Sigmoid colon (tissue), 7 donors: ENCODE data around the gene ARL10. TPM values are rescaled to one million over a fixed set of nuclear protein-coding genes. Genes with fewer than 3 reads are reported as not detected.
A peak's percentile ranks its signal among the peaks of the same experiment; 100 is the strongest.

ENCODE experiments used
- DNase-seq: peaks from one replicate; pipeline ENCODE4 v3.0.0-alpha.2; 2019
- H3K27ac ChIP-seq, 4 donors: fragments of 200-600 bp; sonication (generic); one replicate each; pipeline ENCODE4 v1.5.1; 2016 to 2019; ENCODE audit warnings: mild to moderate bottlenecking in 1 of 4
- H3K27me3 ChIP-seq, 3 donors: fragments of 200-600 bp; sonication (generic); one replicate each; pipeline ENCODE4 v1.5.1; 2019; ENCODE audit warnings: mild to moderate bottlenecking in 1 of 3
- H3K36me3 ChIP-seq, 4 donors: fragments of 200-600 bp; sonication (generic); one replicate each; pipeline ENCODE4 v1.5.1; 2016 to 2019
- H3K4me1 ChIP-seq, 4 donors: fragments of 200-600 bp; sonication (generic); one replicate each; pipeline ENCODE4 v1.5.1; 2017 to 2019
- H3K4me3 ChIP-seq, 4 donors: fragments of 200-600 bp; sonication (generic); one replicate each; pipeline ENCODE4 v1.5.1; 2017 to 2019; ENCODE audit warnings: mild to moderate bottlenecking in 2 of 4, moderate library complexity in 1 of 4
- H3K9me3 ChIP-seq, 4 donors: fragments of 200-600 bp in 3 of 4; sonication (generic) in 3 of 4; one replicate each; pipeline versions ENCODE4 v1.5.1 to v1.6.1; 2013 to 2019
- CTCF ChIP-seq, 4 experiments: fragments of 450-650 bp in 3 of 4; fragments of 200-600 bp in 1 of 4; IDR thresholded peaks; one replicate each; pipeline ENCODE4 v1.5.1; 2016 to 2019; ENCODE audit warnings: antibody characterized with exemption in 4 of 4, mild to moderate bottlenecking in 3 of 4, moderate library complexity in 2 of 4
- EP300 ChIP-seq, 4 donors: sonication (generic); formaldehyde crosslinking; IDR thresholded peaks; one replicate each; pipeline ENCODE4 v1.6.1; 2017; ENCODE audit warnings: antibody characterized with exemption in 4 of 4
- POLR2A ChIP-seq, 2 donors: fragments of 450-650 bp; IDR thresholded peaks; one replicate each; pipeline ENCODE4 v1.6.1; 2016; ENCODE audit warnings: antibody characterized with exemption in 2 of 2, mild to moderate bottlenecking in 2 of 2, moderate library complexity in 2 of 2
- POLR2AphosphoS5 ChIP-seq, 4 donors: sonication (generic); formaldehyde crosslinking; IDR thresholded peaks; one replicate each; pipeline ENCODE4 v1.6.1; 2017; ENCODE audit warnings: antibody characterized with exemption in 4 of 4
- WGBS, 2 donors: extraction: QIAGEN DNeasy Blood & Tissue Kit; methylation state at CpG; one replicate each; pipeline ENCODE4 v1.1.7; 2013; 5-methylcytosine and 5-hydroxymethylcytosine counted together
- intact Hi-C: fragments of 100-400 bp; cut with DNase I; formaldehyde crosslinking; loops from one replicate; pipeline ENCODE4 v1.15.1; 2023
- polyA plus RNA-seq, 3 donors: library from polyadenylated mRNA; stranded (reverse); fragments of 200-250 nt; gene quantifications; one replicate each; pipeline ENCODE4 v1.2.3, GENCODE V29; 2013
- total RNA-seq, 4 donors: library from RNA; depleted of rRNA; stranded (reverse); fragments of >200 nt; gene quantifications; one replicate each; pipeline ENCODE4 v1.1.0, GENCODE V29; 2016
- donor health status: healthy with polysubstance abuse.
- donor health status: Bipolar disorder and iron deficiency.
- donor health status: healthy.

Gene ARL10
- total and polyA plus RNA-seq, 7 donors, result 0.23 to 16.9 (median 5.6) TPM

- Histone ChIP-seq H3K4me3 (no peak overlapping the region), H3K9me3 (no peaks in the 10 kb centered on the region), H3K27me3 (no peaks in the 10 kb centered on the region), H3K27ac (no peak overlapping the region), H3K4me1 (peaks cover 0 to 14% (median 10%) of the 10 kb centered on the region in 4 donors), H3K36me3 (peaks cover 7 to 83% (median 18%) of the 10 kb centered on the region in 4 donors)
- intact Hi-C loops, result no loop called here
- DNase-seq, result no peak
- no peak for TF ChIP-seq CTCF (IDR thresholded peaks at IDR 0.05)
- WGBS, 2 donors, result 91 to 93% methylated on average over 16 of the region's 16 CpGs
Measured at GRCh38 chr5:176355400-176356178, 9.7 kb upstream of the ARL10 start.

GRCh38 chr5:176356179-176356566 is 9.1 kb upstream of the ARL10 start:
- Histone ChIP-seq H3K9me3 (no peaks in the 10 kb centered on the region), H3K4me1 (peaks cover 0 to 18% (median 14%) of the 10 kb centered on the region in 4 donors), H3K36me3 (peaks cover 7 to 77% (median 14%) of the 10 kb centered on the region in 4 donors), H3K4me3 (no peak overlapping the region), H3K27me3 (no peaks in the 10 kb centered on the region), H3K27ac (no peak overlapping the region)
- TF ChIP-seq CTCF (IDR thresholded peaks at IDR 0.05), result no peak
- TF ChIP-seq POLR2AphosphoS5 (IDR thresholded peaks at IDR 0.05), result no peak
- no peak for TF ChIP-seq EP300 (IDR thresholded peaks at IDR 0.05)
- TF ChIP-seq POLR2A (IDR thresholded peaks at IDR 0.05), result no peak
- 95 to 97% methylated on average over 3 of the region's 3 CpGs for WGBS, 2 donors
- DNase-seq, result no peak
- intact Hi-C loops, result no loop called here

- Histone ChIP-seq H3K9me3 (no peaks in the 10 kb centered on the region), H3K27me3 (no peaks in the 10 kb centered on the region), H3K36me3 (peaks cover 0 to 43% (median 2%) of the 10 kb centered on the region in 4 donors), H3K4me3 (no peak overlapping the region), H3K4me1 (peaks cover 0 to 28% (median 20%) of the 10 kb centered on the region in 4 donors), H3K27ac (no peak overlapping the region)
- 66% methylated on average over 4 of the region's 4 CpGs for WGBS, 2 donors
- no peak for TF ChIP-seq CTCF (IDR thresholded peaks at IDR 0.05)
- no peak for TF ChIP-seq POLR2AphosphoS5 (IDR thresholded peaks at IDR 0.05)
- TF ChIP-seq EP300 (IDR thresholded peaks at IDR 0.05), result no peak
- no peak for TF ChIP-seq POLR2A (IDR thresholded peaks at IDR 0.05)
- intact Hi-C loops, result loop anchor here (5.0 kb wide), 1 partner anchor 178 kb away; the partner anchor contains the start of gene RNF44
- no peak for DNase-seq
Measured at GRCh38 chr5:176359658-176360057, 5.6 kb upstream of the ARL10 start.

- H3K4me1 ChIP-seq, result peaks cover 0 to 31% (median 23%) of the 10 kb centered on the region in 4 donors
- H3K9me3 ChIP-seq, result no peaks in the 10 kb centered on the region
- H3K36me3 ChIP-seq, result peaks cover 0 to 30% (median 2%) of the 10 kb centered on the region in 4 donors
- no peaks in the 10 kb centered on the region for H3K27me3 ChIP-seq
- TF ChIP-seq CTCF (IDR thresholded peaks at IDR 0.05) (peak in 1 of 4 experiments; percentile 0), POLR2A (IDR thresholded peaks at IDR 0.05) (no peak)
- DNase-seq, result no peak
- 2 to 3% methylated on average over 27 of the region's 27 CpGs for WGBS, 2 donors
- peak overlapping the region; percentile 72 to 99 (median 80) for H3K4me3 ChIP-seq
- intact Hi-C loops, result loop anchor here (5.0 kb wide), 1 partner anchor 176 kb away; the partner anchor contains the start of gene RNF44
- peak overlapping the region; percentile 72 to 87 (median 84) for H3K27ac ChIP-seq
Measured at GRCh38 chr5:176360894-176361436, 4.3 kb upstream of the ARL10 start.
